ENCODE data around the gene CCT2.

CCT2 gene

DNA sequence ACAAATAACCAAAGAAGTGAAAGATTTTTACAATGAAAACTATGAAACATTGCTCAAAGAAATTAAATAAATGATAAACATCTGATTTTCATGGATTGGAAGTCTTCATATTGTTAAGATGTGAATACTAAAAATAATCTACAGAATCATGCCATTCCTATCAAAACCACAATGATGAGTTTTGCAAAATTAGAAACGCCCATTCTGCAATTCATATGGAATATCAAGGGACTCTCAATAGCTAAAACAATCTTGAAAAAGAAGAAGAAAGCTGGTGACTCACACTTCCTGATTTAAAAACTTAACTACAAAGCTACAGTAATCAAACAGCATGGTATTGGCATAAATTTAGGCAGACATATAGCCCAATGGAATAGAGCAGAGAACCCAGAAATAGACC, 40.2 kb upstream of the CCT2 start:
- H4K20me1 ChIP-seq (ENCODE audit: insufficient read depth, low read length, poor library complexity, severe bottlenecking), result no peaks in the 10 kb centered on the region
- no peaks in the 10 kb centered on the region for H3K79me2 ChIP-seq (ENCODE audit: insufficient read depth, low read length)
- no peaks in the 10 kb centered on the region for H3K9me3 ChIP-seq (ENCODE audit: insufficient read depth, low read depth, low read length)
- no peak overlapping the region for H3K4me3 ChIP-seq (ENCODE audit: low read length, poor library complexity, severe bottlenecking)
- H3K36me3 ChIP-seq (ENCODE audit: insufficient read depth, low read length), result peaks cover 8% of the 10 kb centered on the region
- no peaks in the 10 kb centered on the region for H3K9me2 ChIP-seq (replicated peaks; ENCODE audit: low read depth, low read length)
- no peak overlapping the region for H2AFZ ChIP-seq (ENCODE audit: low read length)
- no peaks in the 10 kb centered on the region for H3F3A ChIP-seq (ENCODE audit: low read depth)
- H3K27me3 ChIP-seq (ENCODE audit: insufficient read depth, low read length, poor library complexity, severe bottlenecking), result no peaks in the 10 kb centered on the region
- H3K9ac ChIP-seq (ENCODE audit: low read depth, low read length, poor library complexity, severe bottlenecking), result no peak overlapping the region
- no peak for TF ChIP-seq EZH2phosphoT487 (IDR thresholded peaks at IDR 0.05; ENCODE audit: borderline replicate concordance)
- TF ChIP-seq, protein P1, sequence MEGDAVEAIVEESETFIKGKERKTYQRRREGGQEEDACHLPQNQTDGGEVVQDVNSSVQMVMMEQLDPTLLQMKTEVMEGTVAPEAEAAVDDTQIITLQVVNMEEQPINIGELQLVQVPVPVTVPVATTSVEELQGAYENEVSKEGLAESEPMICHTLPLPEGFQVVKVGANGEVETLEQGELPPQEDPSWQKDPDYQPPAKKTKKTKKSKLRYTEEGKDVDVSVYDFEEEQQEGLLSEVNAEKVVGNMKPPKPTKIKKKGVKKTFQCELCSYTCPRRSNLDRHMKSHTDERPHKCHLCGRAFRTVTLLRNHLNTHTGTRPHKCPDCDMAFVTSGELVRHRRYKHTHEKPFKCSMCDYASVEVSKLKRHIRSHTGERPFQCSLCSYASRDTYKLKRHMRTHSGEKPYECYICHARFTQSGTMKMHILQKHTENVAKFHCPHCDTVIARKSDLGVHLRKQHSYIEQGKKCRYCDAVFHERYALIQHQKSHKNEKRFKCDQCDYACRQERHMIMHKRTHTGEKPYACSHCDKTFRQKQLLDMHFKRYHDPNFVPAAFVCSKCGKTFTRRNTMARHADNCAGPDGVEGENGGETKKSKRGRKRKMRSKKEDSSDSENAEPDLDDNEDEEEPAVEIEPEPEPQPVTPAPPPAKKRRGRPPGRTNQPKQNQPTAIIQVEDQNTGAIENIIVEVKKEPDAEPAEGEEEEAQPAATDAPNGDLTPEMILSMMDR (conservative IDR thresholded peaks at IDR 0.05; ENCODE audit: low read length), result no peak
- H3K4me2 ChIP-seq (ENCODE audit: low read depth, low read length, poor library complexity, severe bottlenecking), result no peak overlapping the region
- H3K4me1 ChIP-seq (ENCODE audit: insufficient read depth, low read length, poor library complexity, severe bottlenecking), result no peaks in the 10 kb centered on the region

DNA sequence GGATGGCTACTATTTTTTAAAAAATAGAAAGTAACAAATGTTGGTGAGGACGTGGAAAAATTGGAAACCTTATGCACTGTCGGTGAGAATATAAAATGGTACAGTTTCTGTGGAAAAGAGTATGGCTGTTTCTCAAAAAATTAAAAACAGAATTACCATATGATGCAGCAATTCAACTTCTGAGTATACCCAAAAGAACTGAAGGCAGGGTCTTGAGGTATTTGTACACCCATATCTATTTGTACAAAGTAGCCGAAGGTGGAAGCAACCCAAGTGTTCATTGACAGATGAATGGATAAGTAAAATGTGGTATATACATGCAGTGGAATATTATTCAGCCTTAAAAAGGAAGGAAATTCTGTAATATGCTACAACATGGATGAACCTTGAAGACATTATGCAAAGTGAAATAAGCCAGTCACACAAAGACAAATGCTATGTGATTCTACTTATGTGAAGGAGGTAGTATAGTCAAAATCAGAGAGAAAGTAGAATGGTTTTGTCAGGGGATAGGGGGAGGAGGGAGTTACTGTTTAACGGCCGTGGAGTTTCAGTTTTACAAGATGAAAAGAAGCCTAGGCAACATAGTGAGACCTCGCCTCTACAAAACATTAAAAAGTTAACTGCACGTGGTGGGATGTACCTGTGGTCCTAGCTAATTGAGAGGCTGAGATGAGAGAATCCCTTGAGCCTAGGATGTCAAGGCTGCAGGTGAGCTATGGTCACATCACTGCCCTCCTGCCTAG, 38.4 kb upstream of the CCT2 start:
- H4K20me1 ChIP-seq (ENCODE audit: insufficient read depth, low read length, poor library complexity, severe bottlenecking), result no peaks in the 10 kb centered on the region
- no peaks in the 10 kb centered on the region for H3K9me3 ChIP-seq (ENCODE audit: insufficient read depth, low read depth, low read length)
- no peaks in the 10 kb centered on the region; the same call in 1 of the 2 replicates for H3K36me3 ChIP-seq (ENCODE audit: insufficient read depth, low read length)
- TF ChIP-seq, protein P1 (conservative IDR thresholded peaks at IDR 0.05; ENCODE audit: low read length), result no peak
- no peak for TF ChIP-seq EZH2phosphoT487 (IDR thresholded peaks at IDR 0.05; ENCODE audit: borderline replicate concordance)
- H3K79me2 ChIP-seq (ENCODE audit: insufficient read depth, low read length), result no peaks in the 10 kb centered on the region
- H3K9me2 ChIP-seq (replicated peaks; ENCODE audit: low read depth, low read length), result no peaks in the 10 kb centered on the region
- H3K4me2 ChIP-seq (ENCODE audit: low read depth, low read length, poor library complexity, severe bottlenecking), result no peak overlapping the region
- H2AFZ ChIP-seq (ENCODE audit: low read length), result no peak overlapping the region
- H3K27me3 ChIP-seq (ENCODE audit: insufficient read depth, low read length, poor library complexity, severe bottlenecking), result no peaks in the 10 kb centered on the region
- no peaks in the 10 kb centered on the region for H3K4me1 ChIP-seq (ENCODE audit: insufficient read depth, low read length, poor library complexity, severe bottlenecking)
- H3F3A ChIP-seq (ENCODE audit: low read depth), result no peaks in the 10 kb centered on the region
- no peak overlapping the region for H3K9ac ChIP-seq (ENCODE audit: low read depth, low read length, poor library complexity, severe bottlenecking)
- no peak overlapping the region for H3K4me3 ChIP-seq (ENCODE audit: low read length, poor library complexity, severe bottlenecking)

DNA sequence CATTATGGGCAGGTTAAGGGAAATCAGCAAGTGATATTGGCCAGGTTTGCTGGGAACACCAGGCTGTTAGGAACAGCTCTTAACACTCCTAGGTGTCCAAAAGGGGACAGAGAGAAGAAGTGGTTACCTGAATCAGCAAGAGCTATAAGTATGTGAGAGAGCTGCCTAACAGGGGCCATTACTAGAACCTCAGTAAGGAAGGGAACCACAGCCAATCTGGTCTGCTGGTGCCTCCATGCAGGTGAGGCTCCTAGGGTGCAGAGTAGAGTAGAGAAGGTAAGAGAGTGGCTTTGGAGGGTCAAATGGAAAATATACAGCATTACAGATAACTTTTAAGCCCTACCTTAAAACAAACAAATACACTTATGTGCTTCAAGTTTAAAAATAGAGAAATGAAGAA, 36.6 kb upstream of the CCT2 start:
- H2AFZ ChIP-seq (ENCODE audit: low read length), result no peak overlapping the region
- no peaks in the 10 kb centered on the region for H3K9me3 ChIP-seq (ENCODE audit: insufficient read depth, low read depth, low read length)
- no peaks in the 10 kb centered on the region for H3K4me1 ChIP-seq (ENCODE audit: insufficient read depth, low read length, poor library complexity, severe bottlenecking)
- H3K79me2 ChIP-seq (ENCODE audit: insufficient read depth, low read length), result no peaks in the 10 kb centered on the region
- TF ChIP-seq, protein P1 (conservative IDR thresholded peaks at IDR 0.05; ENCODE audit: low read length), result no peak
- TF ChIP-seq EZH2phosphoT487 (IDR thresholded peaks at IDR 0.05; ENCODE audit: borderline replicate concordance), result no peak
- H3K4me3 ChIP-seq (ENCODE audit: low read length, poor library complexity, severe bottlenecking), result no peak overlapping the region
- H4K20me1 ChIP-seq (ENCODE audit: insufficient read depth, low read length, poor library complexity, severe bottlenecking), result no peaks in the 10 kb centered on the region
- H3K9ac ChIP-seq (ENCODE audit: low read depth, low read length, poor library complexity, severe bottlenecking), result no peak overlapping the region
- no peaks in the 10 kb centered on the region; the same call in 1 of the 2 replicates for H3K36me3 ChIP-seq (ENCODE audit: insufficient read depth, low read length)
- H3K27me3 ChIP-seq (ENCODE audit: insufficient read depth, low read length, poor library complexity, severe bottlenecking), result no peaks in the 10 kb centered on the region
- H3F3A ChIP-seq (ENCODE audit: low read depth), result no peaks in the 10 kb centered on the region
- H3K9me2 ChIP-seq (replicated peaks; ENCODE audit: low read depth, low read length), result no peaks in the 10 kb centered on the region
- H3K4me2 ChIP-seq (ENCODE audit: low read depth, low read length, poor library complexity, severe bottlenecking), result no peak overlapping the region
